Endothelial cell of umbilical vein (primary cell): ENCODE data around the gene ABHD11. TPM values are rescaled to one million over a fixed set of nuclear protein-coding genes. Genes with fewer than 3 reads are reported as not detected.

Experiments
- BruUV-seq: library from RNA; stranded (reverse); fragments of 400-500 nt; replicated peaks from 2 replicates; lab custom pipeline; 2021; lab: Mats Ljungman, UMichigan
- CTCF ChIA-PET: fragments of 300-600, 350-600 bp; sonication (Branson Sonifier 250); formaldehyde crosslinking; loops from one replicate; lab custom pipeline; 2021; ENCODE audit warnings: antibody characterized with exemption, inconsistent platforms; lab: Charles Lee
- POLR2A ChIA-PET: fragments of 300-600, 350-600 bp; sonication (Branson Sonifier 250); formaldehyde crosslinking; loops from one replicate; lab custom pipeline; 2021; ENCODE audit warnings: antibody characterized with exemption, inconsistent platforms; lab: Charles Lee
- DNase-seq: peaks from one replicate; pipeline ENCODE4 v3.0.0-alpha.2; 2011; ENCODE audit warnings: low read depth, low spot score
- FAIRE-seq: peaks from 2 replicates; lab custom pipeline; 2011; peaks lifted over from hg19 to GRCh38; lab: Jason Lieb, UNC
- H2AFZ ChIP-seq: 2 replicates; pipeline ENCODE4 v1.6.0; 2012; ENCODE audit warnings: low read depth, low read length, control low read depth, inconsistent platforms
- H3K27ac ChIP-seq: 2 replicates; pipeline ENCODE4 v1.5.1; 2011; ENCODE audit warnings: low read depth, mild to moderate bottlenecking, control low read depth, low read length, moderate library complexity; ENCODE audit not compliant: insufficient read depth
- H3K27me3 ChIP-seq, 2 experiments: 2 replicates each; pipeline versions ENCODE4 v1.6.0 to v1.6.1; 2011; ENCODE audit warnings: low read length in 2 of 2, mixed read lengths in 1 of 2; ENCODE audit not compliant: control insufficient read depth in 2 of 2, insufficient read depth in 2 of 2
- H3K36me3 ChIP-seq, 2 experiments: 2 replicates in 1 of 2; 3 replicates in 1 of 2; pipeline ENCODE4 v1.5.1; 2011; ENCODE audit warnings: low read length in 2 of 2, mild to moderate bottlenecking in 1 of 2, moderate library complexity in 1 of 2; ENCODE audit not compliant: control insufficient read depth in 2 of 2, insufficient read depth in 2 of 2; ENCODE audit errors: extremely low read depth in 1 of 2
- H3K4me1 ChIP-seq: 3 replicates; pipeline ENCODE4 v1.5.1; 2011; ENCODE audit warnings: mild to moderate bottlenecking, low read length; ENCODE audit not compliant: control insufficient read depth, insufficient read depth; ENCODE audit errors: extremely low read depth
- H3K4me2 ChIP-seq: 2 replicates; pipeline ENCODE4 v1.6.1; 2011; ENCODE audit warnings: low read length, control low read depth, mixed read lengths; ENCODE audit not compliant: insufficient read depth
- H3K4me3 ChIP-seq, 3 experiments: fragments of 200-600 bp in 1 of 3; sonication (generic), shearing (Covaris generic) in 1 of 3; replicated peaks in 1 of 3; 2 replicates each; pipeline ENCODE4 v1.5.1; 2011 to 2016; ENCODE audit warnings: control low read depth in 3 of 3, low read length in 3 of 3, mild to moderate bottlenecking in 2 of 3, inconsistent platforms in 1 of 3, low read depth in 1 of 3, moderate library complexity in 1 of 3; ENCODE audit not compliant: insufficient read depth in 1 of 3
- H3K79me2 ChIP-seq: 2 replicates; pipeline ENCODE4 v1.6.0; 2012; ENCODE audit warnings: low read length, inconsistent platforms; ENCODE audit not compliant: control insufficient read depth, insufficient read depth
- H3K9ac ChIP-seq: replicated peaks from 2 replicates; pipeline ENCODE3; 2011; ENCODE audit warnings: low read length, control low read depth; ENCODE audit not compliant: insufficient read depth; ENCODE audit errors: extremely low read depth
- H3K9me1 ChIP-seq: replicated peaks from 3 replicates; pipeline ENCODE4 v1.6.0; 2011; ENCODE audit warnings: mild to moderate bottlenecking, low read length; ENCODE audit not compliant: control insufficient read depth, insufficient read depth; ENCODE audit errors: extremely low read depth
- H3K9me3 ChIP-seq: replicated peaks from 2 replicates; pipeline ENCODE4 v1.5.1; 2012; ENCODE audit warnings: low read length, inconsistent platforms; ENCODE audit not compliant: control insufficient read depth, insufficient read depth
- H4K20me1 ChIP-seq: replicated peaks from 2 replicates; pipeline ENCODE3; 2011; ENCODE audit warnings: mild to moderate bottlenecking, low read length; ENCODE audit not compliant: control insufficient read depth, insufficient read depth; ENCODE audit errors: extremely low read depth
- EZH2 ChIP-seq: IDR thresholded peaks from 2 replicates; pipeline ENCODE4 v1.6.1; 2012; ENCODE audit warnings: borderline replicate concordance, low read depth, mild to moderate bottlenecking, moderate library complexity, low read length, inconsistent platforms; ENCODE audit not compliant: severe bottlenecking
- FOS ChIP-seq: IDR thresholded peaks from 2 replicates; pipeline ENCODE4 v1.6.1; 2011; ENCODE audit warnings: mild to moderate bottlenecking, low read length, moderate library complexity, borderline replicate concordance; ENCODE audit not compliant: insufficient read depth
- GATA2 ChIP-seq: IDR thresholded peaks from 2 replicates; pipeline ENCODE4 v1.7.0; 2011; ENCODE audit warnings: low read depth, mild to moderate bottlenecking, moderate library complexity, mixed read lengths, low read length; ENCODE audit not compliant: insufficient read length, insufficient read depth
- JUN ChIP-seq: IDR thresholded peaks from 2 replicates; pipeline ENCODE4 v1.6.1; 2011; ENCODE audit warnings: borderline replicate concordance, low read depth; ENCODE audit not compliant: insufficient read length, insufficient read depth
- MYC ChIP-seq: IDR thresholded peaks from one replicate; pipeline ENCODE4 v1.6.1; 2011; ENCODE audit warnings: mild to moderate bottlenecking, low read depth, low read length
- POLR2A ChIP-seq: IDR thresholded peaks from 2 replicates; pipeline ENCODE4 v1.6.1; 2012; ENCODE audit warnings: low read depth, mild to moderate bottlenecking, control low read depth, low read length
- POLR2AphosphoS5 ChIP-seq: IDR thresholded peaks from 2 replicates; pipeline ENCODE4 v1.6.1; 2012; ENCODE audit warnings: low read depth, mild to moderate bottlenecking, control low read depth, low read length, moderate library complexity; ENCODE audit not compliant: insufficient read depth
- dilution Hi-C: fragments of 300-500 bp; cut with MboI; formaldehyde crosslinking; loops from one replicate; pipeline ENCODE4 v1.15.0; 2019; ENCODE audit warnings: low sequenced_read_pairs; ENCODE audit not compliant: extremely low pct_ligation_motif_present
- intact Hi-C: fragments of 100-400 bp; cut with micrococcal nuclease; formaldehyde crosslinking; loops from one replicate; pipeline ENCODE4 v1.10.0; 2022
- polyA plus RNA-seq, 4 experiments: library from polyadenylated mRNA; depleted of rRNA in 3 of 4; stranded (reverse) in 3 of 4; unstranded in 1 of 4; fragments of >200 nt; gene quantifications; 2 replicates each; pipeline versions ENCODE4 v1.2.1 to v1.2.3, GENCODE V29; 2011 to 2012; ENCODE audit warnings: missing spikeins in 1 of 4
- total RNA-seq: library from RNA; stranded (reverse); gene quantifications from 2 replicates; pipeline ENCODE4 v1.2.3, GENCODE V29; 2021
- TF ChIP-seq, protein P1 (sequence below), 2 donors: IDR thresholded peaks; 1 replicate in 1 of 2; 2 replicates in 1 of 2; pipeline ENCODE4 v1.5.1; 2011; ENCODE audit warnings: low read length in 2 of 2, mild to moderate bottlenecking in 2 of 2, moderate library complexity in 2 of 2, control low read depth in 1 of 2, inconsistent platforms in 1 of 2, low read depth in 1 of 2; ENCODE audit not compliant: insufficient read depth in 1 of 2; ENCODE audit errors: extremely low read depth in 1 of 2
- TF ChIP-seq, protein P2 (sequence below): IDR thresholded peaks from 2 replicates; pipeline ENCODE4 v1.6.1; 2011; ENCODE audit not compliant: insufficient read depth, insufficient read length

The ABHD11 gene
- total and polyA plus RNA-seq, 2 donors (not counting 3 experiments of a cell fraction or from before 2014, with no cell fraction given): 13.3 to 18.4 TPM

DNA sequence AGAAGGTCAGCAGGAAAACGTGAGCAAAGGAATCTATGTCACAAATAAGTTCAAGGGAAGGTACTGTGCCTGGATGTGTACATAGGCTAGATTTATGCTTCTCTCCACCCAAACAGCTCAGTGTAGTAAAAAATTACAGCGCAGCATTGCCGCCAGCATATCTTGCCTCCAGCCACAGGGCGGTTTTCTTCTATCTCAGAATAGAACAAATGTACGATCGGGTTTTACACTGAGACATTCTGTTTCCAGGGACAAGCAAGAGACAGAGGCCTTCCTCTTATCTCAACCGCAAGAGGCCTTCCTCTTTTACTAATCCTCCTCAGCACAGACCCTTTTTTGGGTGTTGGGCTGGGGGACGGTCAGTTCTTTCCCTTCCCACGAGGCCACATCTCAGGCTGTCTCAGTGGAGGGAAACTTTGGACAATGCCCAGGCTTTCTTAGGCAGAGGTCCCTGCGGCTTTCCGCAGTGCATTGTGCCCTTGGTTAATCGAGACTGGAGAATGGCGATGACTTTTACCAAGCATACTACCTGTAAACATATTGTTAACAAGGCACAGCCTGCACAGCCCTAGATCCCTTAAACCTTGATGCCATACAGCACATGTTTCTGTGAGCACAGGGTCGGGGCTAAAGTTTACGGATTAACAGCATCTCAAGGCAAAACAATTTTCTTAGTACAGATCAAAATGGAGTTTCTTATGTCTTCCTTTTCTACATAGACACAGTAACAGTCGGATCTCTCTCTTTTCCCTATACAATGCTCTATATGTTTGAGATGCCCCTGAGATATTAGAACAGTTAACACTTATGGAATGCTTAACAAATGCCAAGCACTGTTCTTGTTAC, 11.6 kb upstream of the ABHD11 start:
- CTCF ChIA-PET: no interaction called here
- no peaks in the 10 kb centered on the region for H3K79me2 ChIP-seq
- no peaks in the 10 kb centered on the region for H3K27me3 ChIP-seq
- BruUV-seq: no TSS peak
- dilution Hi-C loops (no loop called here), intact Hi-C loops (no loop called here)
- POLR2A ChIA-PET: no interaction called here
- H3K27ac ChIP-seq: no peak overlapping the region
- no peak overlapping the region for H3K9ac ChIP-seq
- FAIRE-seq (no peak), DNase-seq (no peak)
- no peaks in the 10 kb centered on the region for H3K9me3 ChIP-seq
- no peak overlapping the region for H3K4me2 ChIP-seq
- TF ChIP-seq MYC (no peak), EZH2 (no peak), JUN (no peak), FOS (no peak), POLR2AphosphoS5 (no peak), GATA2 (no peak), POLR2A (no peak)
- TF ChIP-seq, protein P1, sequence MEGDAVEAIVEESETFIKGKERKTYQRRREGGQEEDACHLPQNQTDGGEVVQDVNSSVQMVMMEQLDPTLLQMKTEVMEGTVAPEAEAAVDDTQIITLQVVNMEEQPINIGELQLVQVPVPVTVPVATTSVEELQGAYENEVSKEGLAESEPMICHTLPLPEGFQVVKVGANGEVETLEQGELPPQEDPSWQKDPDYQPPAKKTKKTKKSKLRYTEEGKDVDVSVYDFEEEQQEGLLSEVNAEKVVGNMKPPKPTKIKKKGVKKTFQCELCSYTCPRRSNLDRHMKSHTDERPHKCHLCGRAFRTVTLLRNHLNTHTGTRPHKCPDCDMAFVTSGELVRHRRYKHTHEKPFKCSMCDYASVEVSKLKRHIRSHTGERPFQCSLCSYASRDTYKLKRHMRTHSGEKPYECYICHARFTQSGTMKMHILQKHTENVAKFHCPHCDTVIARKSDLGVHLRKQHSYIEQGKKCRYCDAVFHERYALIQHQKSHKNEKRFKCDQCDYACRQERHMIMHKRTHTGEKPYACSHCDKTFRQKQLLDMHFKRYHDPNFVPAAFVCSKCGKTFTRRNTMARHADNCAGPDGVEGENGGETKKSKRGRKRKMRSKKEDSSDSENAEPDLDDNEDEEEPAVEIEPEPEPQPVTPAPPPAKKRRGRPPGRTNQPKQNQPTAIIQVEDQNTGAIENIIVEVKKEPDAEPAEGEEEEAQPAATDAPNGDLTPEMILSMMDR (IDR thresholded peaks at IDR 0.05; ENCODE audit: extremely low read depth in 1 of 2, insufficient read depth in 1 of 2, low read depth in 1 of 2, low read length in 2 of 2): no peak
- TF ChIP-seq, protein P2, sequence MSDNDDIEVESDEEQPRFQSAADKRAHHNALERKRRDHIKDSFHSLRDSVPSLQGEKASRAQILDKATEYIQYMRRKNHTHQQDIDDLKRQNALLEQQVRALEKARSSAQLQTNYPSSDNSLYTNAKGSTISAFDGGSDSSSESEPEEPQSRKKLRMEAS: no peak
- H3K4me3 ChIP-seq: no peak overlapping the region
- no peaks in the 10 kb centered on the region for H4K20me1 ChIP-seq
- H2AFZ ChIP-seq: no peak overlapping the region
- no peaks in the 10 kb centered on the region for H3K36me3 ChIP-seq
- no peaks in the 10 kb centered on the region for H3K4me1 ChIP-seq
- H3K9me1 ChIP-seq: no peaks in the 10 kb centered on the region
